ENCODE measurements around the gene C1QTNF4. TPM values are rescaled to one million over a fixed set of nuclear protein-coding genes. Genes with fewer than 3 reads are reported as not detected.
A peak's percentile ranks its signal among the peaks of the same experiment; 100 is the strongest.

C1QTNF4 gene
- total RNA-seq, 1 experiment from 2014 or later = 5.7 TPM

GRCh38 chr11:47587039-47587716 is 7.0 kb downstream of the C1QTNF4 start:
- H3K27me3 Mint-ChIP-seq (ENCODE audit: low read depth) = peaks cover 5% of the 10 kb centered on the region
- H3K36me3 Mint-ChIP-seq (ENCODE audit: insufficient read depth in 1 of 3, low read depth in 3 of 3) = peaks cover 19 to 31% (median 25%) of the 10 kb centered on the region in 3 experiments; a peak in 6 of 7 replicates
- H3K4me1 Mint-ChIP-seq = peaks cover 0 to 6% of the 10 kb centered on the region in 2 experiments; a peak in 2 of 4 replicates
- Histone ChIP-seq H3K9ac (ENCODE audit: extremely low read depth, insufficient read length, low read length) (no peak overlapping the region), H3K4me1 (ENCODE audit: insufficient read depth, low read length) (no peaks in the 10 kb centered on the region), H3K79me1 (ENCODE audit: insufficient read depth, low read depth, low read length, poor library complexity, severe bottlenecking) (no peaks in the 10 kb centered on the region), H2BK5ac (ENCODE audit: insufficient read length, low read length) (no peak overlapping the region), H2AFZ (ENCODE audit: low read length) (no peak overlapping the region), H2BK120ac (ENCODE audit: low read depth, low read length, poor library complexity, severe bottlenecking) (no peak overlapping the region), H2AK5ac (ENCODE audit: insufficient read length, low read length) (no peak overlapping the region), H3K79me2 (ENCODE audit: insufficient read depth, low read length) (no peaks in the 10 kb centered on the region), H3T11ph (ENCODE audit: low read length) (no peak overlapping the region), H4K8ac (replicated peaks; ENCODE audit: insufficient read length, low read depth, low read length) (no peak overlapping the region), H3K14ac (ENCODE audit: insufficient read depth, low read length) (no peak overlapping the region; the same call in 1 of the 2 replicates), H2BK15ac (ENCODE audit: low read depth, low read length) (no peak overlapping the region), H3K27me3 (ENCODE audit: insufficient read depth, low read length) (no peaks in the 10 kb centered on the region), H3K23me2 (ENCODE audit: insufficient read length, low read depth, low read length, poor library complexity, severe bottlenecking) (no peaks in the 10 kb centered on the region), H4K20me1 (ENCODE audit: control insufficient read depth, insufficient read depth, insufficient read length) (no peaks in the 10 kb centered on the region), H3K9me3 (ENCODE audit: control insufficient read depth, low read depth, low read length) (no peaks in the 10 kb centered on the region), H3K4ac (ENCODE audit: low read depth, low read length) (no peak overlapping the region), H3K56ac (ENCODE audit: insufficient read length, low read depth, low read length) (no peak overlapping the region), H3K23ac (ENCODE audit: insufficient read length, low read depth, low read length) (no peak overlapping the region), H4K5ac (ENCODE audit: insufficient read length, low read depth, low read length) (no peak overlapping the region), H3K4me2 (ENCODE audit: insufficient read depth, insufficient read length, low read length) (no peak overlapping the region), H2BK20ac (ENCODE audit: low read depth, low read length, poor library complexity, severe bottlenecking) (no peak overlapping the region), H3K27ac (ENCODE audit: insufficient read length, low read depth, low read length) (no peak overlapping the region), H2BK12ac (ENCODE audit: insufficient read length, low read depth, low read length) (no peak overlapping the region), H3K18ac (ENCODE audit: insufficient read length, low read depth, low read length) (no peak overlapping the region), H4K91ac (ENCODE audit: insufficient read length, low read depth, low read length) (no peak overlapping the region)
- H3K27ac Mint-ChIP-seq = peak overlapping the region in 2 of 3 experiments; percentile 19 to 39; a peak in 3 of 7 replicates
- DNase-seq = no peak
- TF ChIP-seq CTCF (conservative IDR thresholded peaks at IDR 0.05) = no peak
- no peak overlapping the region for H3K4me3 Mint-ChIP-seq
- no CpG with 5 or more reads among the region's 6 CpGs for WGBS (ENCODE audit: extremely low coverage, insufficient read length, low lambda C conversion rate)
- no peaks in the 10 kb centered on the region; a peak in 1 of 5 replicates for H3K9me3 Mint-ChIP-seq

Measured in H9 (cell line).